Kidney glomerular epithelial cell (primary cell): ENCODE results near the gene KRT82.

Experiments
- DNase-seq: peaks from one replicate; lab custom pipeline; 2025; lab: John Stamatoyannopoulos, UW

Gene KRT82

GRCh38 chr12:52435659-52435999 lies 29.5 kb upstream of the KRT82 start:
- no peak for DNase-seq

- DNase-seq, result peak; percentile 36
Observed at GRCh38 chr12:52434760-52435530, 28.8 kb upstream of the KRT82 start.

- DNase-seq, result no peak
Observed at GRCh38 chr12:52434081-52434733, 28.1 kb upstream of the KRT82 start, which contains the start of gene KRT75. TSS of gene KRT75 (minus strand) at chr12:52434371. CDS start at chr12:52434304, 67 bp downstream.

GRCh38 chr12:52433501-52434080 lies 27.5 kb upstream of the KRT82 start:
- DNase-seq, result no peak

GRCh38 chr12:52432559-52433207 lies 26.5 kb upstream of the KRT82 start:
- DNase-seq, result no peak

- DNase-seq, result no peak
Observed at GRCh38 chr12:52428121-52428520, 22.0 kb upstream of the KRT82 start.

GRCh38 chr12:52427083-52427482 lies 20.9 kb upstream of the KRT82 start:
- DNase-seq, result no peak

- no peak for DNase-seq
Observed at GRCh38 chr12:52426034-52426433, 19.9 kb upstream of the KRT82 start.

- no peak for DNase-seq
Observed at GRCh38 chr12:52425466-52425865, 19.3 kb upstream of the KRT82 start.

- no peak for DNase-seq
Observed at GRCh38 chr12:52423661-52424500, 17.7 kb upstream of the KRT82 start.

- DNase-seq, result no peak
Observed at GRCh38 chr12:52423035-52423434, 16.9 kb upstream of the KRT82 start.

GRCh38 chr12:52419656-52420055 lies 13.5 kb upstream of the KRT82 start:
- no peak for DNase-seq

- DNase-seq, result no peak
Observed at GRCh38 chr12:52418576-52419110, 12.5 kb upstream of the KRT82 start.

- no peak for DNase-seq
Observed at GRCh38 chr12:52417740-52418139, 11.6 kb upstream of the KRT82 start.

- DNase-seq, result no peak
Observed at GRCh38 chr12:52416795-52417194, 10.7 kb upstream of the KRT82 start.

GRCh38 chr12:52415870-52416750 lies 10.0 kb upstream of the KRT82 start:
- DNase-seq, result no peak

GRCh38 chr12:52414936-52415335 lies 8.8 kb upstream of the KRT82 start:
- no peak for DNase-seq

GRCh38 chr12:52413782-52414345 lies 7.7 kb upstream of the KRT82 start:
- DNase-seq, result no peak

GRCh38 chr12:52413202-52413601 lies 7.1 kb upstream of the KRT82 start:
- DNase-seq, result no peak

- DNase-seq, result no peak
Observed at GRCh38 chr12:52411815-52412214, 5.7 kb upstream of the KRT82 start.
